C4-2B (cell line): ENCODE data around the gene EARS2.

Experiments
- CTCF ChIP-seq: fragments of 450-650 bp; conservative IDR thresholded peaks from 2 replicates; pipeline ENCODE4 v1.5.1; 2017; ENCODE audit warnings: mild to moderate bottlenecking
- ZFX ChIP-seq: fragments of 450-650 bp; IDR thresholded peaks from 2 replicates; pipeline ENCODE4 v1.6.1; 2017

- TF ChIP-seq CTCF, result no peak
- TF ChIP-seq ZFX, result no peak
Observed at GRCh38 chr16:23521037-23521743, 36.0 kb downstream of the EARS2 start.
